GM18499 (cell line): ENCODE measurements around the gene SLC49A4.

Source experiments
- ATAC-seq: cut with Tn5 transposase; IDR thresholded peaks from one replicate; pipeline ENCODE4 v1.9.1; 2021; ENCODE audit warnings: moderate number of reproducible peaks; ENCODE audit not compliant: insufficient read depth, unreplicated experiment

Gene SLC49A4

DNA sequence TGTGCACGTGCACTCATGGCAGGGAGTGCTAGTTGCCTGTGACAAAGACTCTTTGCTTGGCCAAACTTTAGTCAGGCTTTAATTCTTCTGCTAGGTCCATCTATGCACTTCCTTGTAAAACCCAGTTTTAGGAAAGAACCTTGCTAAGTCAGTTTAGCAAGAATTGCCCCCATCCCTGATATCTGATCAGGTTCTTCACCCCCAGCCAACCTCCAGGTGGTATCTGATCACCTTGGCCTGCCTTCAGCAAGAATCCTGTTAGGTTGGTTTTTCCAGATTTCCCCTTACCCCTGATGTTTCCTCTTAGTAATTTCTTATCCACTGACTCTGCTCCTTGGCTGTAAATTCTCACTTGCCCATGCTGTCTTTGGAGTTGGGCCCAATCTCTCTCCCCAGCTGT lies 9.6 kb upstream of the SLC49A4 start:
- no peak for ATAC-seq

- no peak for ATAC-seq
Measured at GRCh38 chr3:122786066-122786465, 8.8 kb upstream of the SLC49A4 start.

GRCh38 chr3:122787872-122788271 lies 7.0 kb upstream of the SLC49A4 start:
- no peak for ATAC-seq

DNA sequence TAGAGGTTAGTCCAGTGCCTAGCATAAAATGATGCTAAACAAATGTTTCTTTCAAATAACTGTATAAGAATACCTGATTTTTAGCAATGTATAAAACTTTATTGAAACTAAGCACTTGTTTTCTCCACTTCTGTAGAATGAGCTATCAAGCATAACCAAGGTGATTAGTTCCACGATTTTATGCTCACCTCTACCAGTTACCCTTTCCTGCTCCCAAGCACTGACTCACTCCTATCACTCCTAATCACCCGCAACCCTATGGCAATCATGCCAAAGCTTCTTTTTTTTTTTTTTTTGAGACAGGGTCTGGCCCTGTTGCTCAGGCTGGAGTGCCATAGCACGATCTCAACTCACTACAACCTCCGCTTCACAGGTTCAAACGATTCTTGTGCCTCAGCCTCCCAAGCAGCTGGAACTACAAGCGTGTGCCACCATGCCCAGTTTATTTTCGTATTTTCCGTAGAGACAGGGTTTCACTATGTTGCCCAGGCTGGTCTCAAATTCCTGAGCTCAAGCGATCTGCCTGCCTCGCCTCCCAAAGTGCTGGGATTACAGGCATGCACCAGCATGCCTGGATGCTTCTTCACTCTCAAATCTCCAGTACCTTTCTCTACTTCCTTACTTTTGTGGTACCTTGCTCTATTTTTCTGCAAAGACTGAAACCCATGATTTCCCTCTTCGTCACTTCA lies 5.1 kb upstream of the SLC49A4 start:
- ATAC-seq: no peak

- ATAC-seq: no peak
Measured at GRCh38 chr3:122793568-122794416, 1.1 kb upstream of the SLC49A4 start, which contains the start of gene HSPBAP1. Gene HSPBAP1, minus strand, starts transcription at chr3:122793831. Its CDS starts 151 bp downstream, at chr3:122793680.

DNA sequence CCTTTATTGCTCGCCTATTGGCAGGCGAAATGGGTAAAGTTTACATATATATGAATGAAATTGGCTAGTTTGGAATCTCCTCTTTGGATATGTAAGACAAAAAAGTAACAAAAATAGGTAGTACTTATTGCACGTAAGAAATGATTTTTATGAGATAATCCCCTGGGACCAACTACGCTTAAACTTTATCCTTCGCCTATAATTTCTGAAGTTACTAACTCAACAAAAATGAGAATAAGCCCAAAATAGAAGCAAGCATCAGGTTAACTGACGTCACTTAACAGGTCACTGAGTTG lies 438 bp upstream of the SLC49A4 start:
- no peak for ATAC-seq

DNA sequence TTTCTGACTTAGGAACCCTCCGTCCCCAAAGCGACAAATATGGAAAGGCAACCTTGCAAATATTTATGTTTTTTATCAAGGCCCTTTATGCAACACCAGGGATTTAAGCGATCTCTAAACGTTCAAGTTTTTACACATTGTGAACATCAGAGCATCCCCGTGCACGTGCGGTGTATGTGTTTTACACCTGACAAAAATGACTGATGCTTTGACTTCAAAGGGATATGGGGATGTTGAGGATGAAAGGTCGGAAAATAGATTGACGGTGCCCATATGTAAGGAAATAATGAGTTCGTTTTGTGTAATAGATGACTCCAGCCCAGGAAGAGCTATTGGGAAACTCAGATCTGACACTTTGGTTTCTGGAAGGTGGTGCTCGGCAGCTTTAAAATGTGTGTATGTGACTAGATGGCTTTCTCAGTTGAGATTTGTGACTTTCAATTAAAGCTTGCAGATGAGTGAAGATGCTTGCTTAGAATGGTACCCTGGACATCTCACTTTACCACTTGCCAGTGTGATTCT lies 866 bp downstream of the SLC49A4 start:
- ATAC-seq: no peak

- no peak for ATAC-seq
Measured at GRCh38 chr3:122797291-122797690, 2.4 kb downstream of the SLC49A4 start.

GRCh38 chr3:122799322-122799721 lies 4.5 kb downstream of the SLC49A4 start:
- ATAC-seq: no peak

- ATAC-seq: no peak
Measured at GRCh38 chr3:122800031-122800430, 5.2 kb downstream of the SLC49A4 start.

GRCh38 chr3:122800706-122801237 lies 5.9 kb downstream of the SLC49A4 start:
- no peak for ATAC-seq

- no peak for ATAC-seq
Measured at GRCh38 chr3:122802323-122802722, 7.5 kb downstream of the SLC49A4 start.

GRCh38 chr3:122803977-122804376 lies 9.1 kb downstream of the SLC49A4 start:
- ATAC-seq: no peak

GRCh38 chr3:122810734-122811133 lies 15.9 kb downstream of the SLC49A4 start:
- ATAC-seq: no peak

DNA sequence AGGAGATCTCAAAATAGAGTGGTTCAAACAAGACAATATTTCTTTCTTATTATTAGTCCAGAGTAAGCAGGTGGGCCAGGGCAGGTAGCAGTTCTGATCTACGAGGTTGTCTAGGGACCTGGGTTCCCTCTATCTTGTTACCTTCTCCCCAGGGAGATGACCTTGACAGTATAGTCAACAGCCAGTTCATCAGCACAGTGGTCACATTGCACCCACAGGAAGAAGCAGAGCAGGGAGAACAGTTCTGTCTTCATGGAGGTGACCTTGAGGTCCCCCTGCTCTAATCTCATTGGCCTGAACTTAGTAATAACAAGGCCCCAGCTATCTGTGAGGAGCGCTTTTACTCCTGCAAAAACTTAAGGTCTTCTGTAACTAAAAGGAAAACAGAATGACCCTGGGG lies 21.7 kb downstream of the SLC49A4 start:
- no peak for ATAC-seq

- no peak for ATAC-seq
Measured at GRCh38 chr3:122824465-122825381, 29.9 kb downstream of the SLC49A4 start.

DNA sequence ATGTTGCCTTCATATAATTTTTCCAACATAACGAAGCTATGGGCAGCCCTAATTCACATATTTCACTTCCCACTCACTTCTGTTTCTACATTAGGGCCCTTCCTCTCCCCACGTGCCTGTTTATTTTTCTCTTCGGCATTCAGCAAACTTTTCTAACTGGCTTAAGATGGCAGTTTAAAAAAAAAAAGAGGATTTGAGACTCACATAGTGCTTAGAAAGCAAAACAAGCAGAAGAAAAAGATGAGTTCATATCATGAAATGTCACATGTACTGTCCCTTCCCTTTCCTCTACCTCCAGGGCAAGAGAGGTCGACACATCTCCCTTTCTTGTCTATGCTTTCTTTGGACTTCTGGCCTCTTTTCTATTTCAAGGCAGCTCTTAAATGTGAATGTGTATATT lies 30.6 kb downstream of the SLC49A4 start:
- no peak for ATAC-seq

DNA sequence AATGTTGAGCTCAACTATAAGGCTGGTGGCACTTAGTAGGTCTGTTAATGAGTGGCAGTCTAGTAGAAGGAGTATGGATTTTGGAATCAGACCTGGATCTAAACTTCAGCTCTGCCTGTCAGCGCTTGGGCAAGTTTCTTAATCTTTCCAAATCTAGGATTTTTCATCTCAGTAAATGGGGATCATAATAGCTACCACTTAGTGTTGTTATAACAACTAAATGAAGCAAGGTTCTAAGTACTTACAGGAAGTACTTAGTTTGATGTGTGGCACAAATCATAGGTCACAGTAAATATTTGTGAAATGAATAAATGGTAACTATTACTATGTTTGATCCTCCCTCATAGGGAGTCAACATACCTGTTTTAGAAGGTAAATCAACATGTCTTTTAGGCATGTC lies 31.4 kb downstream of the SLC49A4 start:
- no peak for ATAC-seq

DNA sequence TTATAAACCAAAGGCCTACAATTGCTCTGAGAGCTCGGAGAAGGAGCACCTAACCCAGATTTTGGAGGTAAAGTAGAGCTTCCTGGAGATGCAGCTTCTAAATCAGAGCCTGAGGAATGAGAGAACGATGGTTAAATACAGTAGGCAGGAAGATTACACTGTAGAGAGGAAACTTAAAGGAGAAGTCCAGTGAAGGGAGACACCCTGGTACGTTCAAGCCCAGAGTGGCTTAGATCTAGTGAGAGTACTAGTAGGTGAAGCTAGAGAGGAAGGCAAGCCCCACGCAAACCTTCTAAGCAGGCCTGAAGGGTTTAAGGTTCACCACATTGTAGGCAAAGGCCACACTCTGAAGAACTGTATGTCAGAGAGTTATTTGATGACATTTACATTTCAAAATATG lies 33.4 kb downstream of the SLC49A4 start:
- ATAC-seq: no peak

DNA sequence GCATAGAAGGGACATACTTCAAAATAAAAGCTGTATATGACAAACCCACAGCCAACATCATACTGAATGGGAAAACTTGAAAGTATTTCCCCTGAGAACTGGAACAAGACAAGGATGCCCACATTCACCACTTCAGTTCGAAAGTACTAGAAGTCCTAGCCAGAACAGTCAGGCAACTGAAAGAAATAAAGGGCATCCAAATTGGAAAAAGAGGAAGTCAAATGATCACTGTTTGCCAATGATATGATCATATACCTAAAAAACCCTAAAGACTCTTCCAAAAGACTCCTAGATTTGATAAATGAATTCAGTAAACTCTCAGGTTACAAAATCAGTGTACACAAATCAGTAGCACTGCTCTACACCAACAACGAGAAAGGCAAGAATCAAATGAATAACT lies 40.7 kb downstream of the SLC49A4 start:
- ATAC-seq: no peak
